Measurements from ENCODE around the gene RBKS.

The RBKS gene

GRCh38 chr2:27806311-27807059 lies 83.7 kb downstream of the RBKS start:
- Histone ChIP-seq H4K91ac (ENCODE audit: low read depth, low read length) (no peak overlapping the region), H3K36me3 (ENCODE audit: control insufficient read depth in 1 of 2, insufficient read depth in 2 of 2, low read length in 2 of 2) (no peaks in the 10 kb centered on the region), H4K8ac (ENCODE audit: low read depth, low read length) (no peak overlapping the region), H3K23ac (ENCODE audit: low read length) (no peak overlapping the region), H3K18ac (ENCODE audit: low read length) (no peak overlapping the region), H3K27ac (ENCODE audit: low read depth, low read length) (no peak overlapping the region), H3K79me1 (ENCODE audit: low read length) (no peaks in the 10 kb centered on the region), H3K79me2 (ENCODE audit: control insufficient read depth, insufficient read depth, low read length, poor library complexity) (no peaks in the 10 kb centered on the region), H3K4me1 (ENCODE audit: control insufficient read depth in 1 of 2, insufficient read depth in 2 of 2, low read length in 2 of 2) (no peaks in the 10 kb centered on the region), H2BK12ac (ENCODE audit: low read length) (no peak overlapping the region), H2AFZ (ENCODE audit: insufficient read depth, low read length, poor library complexity) (no peak overlapping the region), H2BK120ac (ENCODE audit: insufficient read depth, low read length, poor library complexity) (no peak overlapping the region), H3K14ac (ENCODE audit: low read length) (no peak overlapping the region), H3K9me3 (ENCODE audit: insufficient read depth, low read depth, low read length) (no peaks in the 10 kb centered on the region), H3K27me3 (ENCODE audit: insufficient read depth, low read length) (no peaks in the 10 kb centered on the region), H3K4me3 (ENCODE audit: low read depth, low read length) (no peak overlapping the region), H3K9ac (ENCODE audit: low read length) (no peak overlapping the region), H2BK5ac (ENCODE audit: low read depth, low read length, poor library complexity) (no peak overlapping the region), H3K4me2 (ENCODE audit: low read length) (no peak overlapping the region), H2AK5ac (ENCODE audit: low read length) (no peak overlapping the region), H4K12ac (ENCODE audit: low read depth, low read length) (no peak overlapping the region), H3K4ac (ENCODE audit: low read depth, low read length) (no peak overlapping the region)
- WGBS (ENCODE audit: extremely low coverage, insufficient coverage, insufficient read length), result no CpG with 5 or more reads among the region's 5 CpGs
- DNase-seq, result no peak

GRCh38 chr2:27805180-27805579 lies 85.0 kb downstream of the RBKS start:
- no peak overlapping the region for H2AFZ ChIP-seq (ENCODE audit: insufficient read depth, low read length, poor library complexity)
- no peak overlapping the region for H2BK12ac ChIP-seq (ENCODE audit: low read length)
- H3K9ac ChIP-seq (ENCODE audit: low read length), result no peak overlapping the region
- H3K79me1 ChIP-seq (ENCODE audit: low read length), result peaks cover 6% of the 10 kb centered on the region
- H3K27ac ChIP-seq (ENCODE audit: low read depth, low read length), result no peak overlapping the region
- no peak overlapping the region for H2BK5ac ChIP-seq (ENCODE audit: low read depth, low read length, poor library complexity)
- H3K9me3 ChIP-seq (ENCODE audit: insufficient read depth, low read depth, low read length), result no peaks in the 10 kb centered on the region
- H3K79me2 ChIP-seq (ENCODE audit: control insufficient read depth, insufficient read depth, low read length, poor library complexity), result no peaks in the 10 kb centered on the region
- no peak overlapping the region for H4K12ac ChIP-seq (ENCODE audit: low read depth, low read length)
- no peak overlapping the region for H3K23ac ChIP-seq (ENCODE audit: low read length)
- no peak overlapping the region for H2AK5ac ChIP-seq (ENCODE audit: low read length)
- no peak overlapping the region for H2BK120ac ChIP-seq (ENCODE audit: insufficient read depth, low read length, poor library complexity)
- H3K27me3 ChIP-seq (ENCODE audit: insufficient read depth, low read length), result no peaks in the 10 kb centered on the region
- no peak for DNase-seq
- no CpG with 5 or more reads among the region's 3 CpGs for WGBS (ENCODE audit: extremely low coverage, insufficient coverage, insufficient read length)
- H3K36me3 ChIP-seq (ENCODE audit: control insufficient read depth in 1 of 2, insufficient read depth in 2 of 2, low read length in 2 of 2), result no peaks in the 10 kb centered on the region
- peaks cover 3 to 9% of the 10 kb centered on the region in 2 experiments for H3K4me1 ChIP-seq (ENCODE audit: control insufficient read depth in 1 of 2, insufficient read depth in 2 of 2, low read length in 2 of 2)
- no peak overlapping the region for H3K14ac ChIP-seq (ENCODE audit: low read length)
- H3K18ac ChIP-seq (ENCODE audit: low read length), result no peak overlapping the region
- H3K4me3 ChIP-seq (ENCODE audit: low read depth, low read length), result no peak overlapping the region
- no peak overlapping the region for H4K8ac ChIP-seq (ENCODE audit: low read depth, low read length)
- H3K4me2 ChIP-seq (ENCODE audit: low read length), result no peak overlapping the region
- no peak overlapping the region for H4K91ac ChIP-seq (ENCODE audit: low read depth, low read length)
- H3K4ac ChIP-seq (ENCODE audit: low read depth, low read length), result no peak overlapping the region

- Histone ChIP-seq H3K4ac (ENCODE audit: low read depth, low read length) (no peak overlapping the region), H3K9ac (ENCODE audit: low read length) (no peak overlapping the region), H4K8ac (ENCODE audit: low read depth, low read length) (no peak overlapping the region), H3K4me2 (ENCODE audit: low read length) (no peak overlapping the region), H3K4me3 (ENCODE audit: low read depth, low read length) (no peak overlapping the region), H2BK5ac (ENCODE audit: low read depth, low read length, poor library complexity) (no peak overlapping the region), H3K79me2 (ENCODE audit: control insufficient read depth, insufficient read depth, low read length, poor library complexity) (peaks cover 3% of the 10 kb centered on the region), H3K18ac (ENCODE audit: low read length) (no peak overlapping the region), H3K23ac (ENCODE audit: low read length) (no peak overlapping the region), H3K27me3 (ENCODE audit: insufficient read depth, low read length) (no peaks in the 10 kb centered on the region), H3K4me1 (ENCODE audit: control insufficient read depth in 1 of 2, insufficient read depth in 2 of 2, low read length in 2 of 2) (peaks cover 10 to 18% of the 10 kb centered on the region in 2 experiments), H4K91ac (ENCODE audit: low read depth, low read length) (no peak overlapping the region), H2BK12ac (ENCODE audit: low read length) (no peak overlapping the region), H3K36me3 (ENCODE audit: control insufficient read depth in 1 of 2, insufficient read depth in 2 of 2, low read length in 2 of 2) (no peaks in the 10 kb centered on the region), H3K14ac (ENCODE audit: low read length) (no peak overlapping the region), H3K79me1 (ENCODE audit: low read length) (peaks cover 12% of the 10 kb centered on the region), H2BK120ac (ENCODE audit: insufficient read depth, low read length, poor library complexity) (no peak overlapping the region), H3K9me3 (ENCODE audit: insufficient read depth, low read depth, low read length) (no peaks in the 10 kb centered on the region), H2AFZ (ENCODE audit: insufficient read depth, low read length, poor library complexity) (no peak overlapping the region), H3K27ac (ENCODE audit: low read depth, low read length) (no peak overlapping the region), H2AK5ac (ENCODE audit: low read length) (no peak overlapping the region), H4K12ac (ENCODE audit: low read depth, low read length) (no peak overlapping the region)
- no peak for DNase-seq
Measured at GRCh38 chr2:27804146-27804545, 86.0 kb downstream of the RBKS start.

GRCh38 chr2:27803046-27803445 lies 87.1 kb downstream of the RBKS start:
- peaks cover 16 to 26% of the 10 kb centered on the region in 2 experiments for H3K4me1 ChIP-seq (ENCODE audit: control insufficient read depth in 1 of 2, insufficient read depth in 2 of 2, low read length in 2 of 2)
- WGBS (ENCODE audit: extremely low coverage, insufficient coverage, insufficient read length), result no CpG with 5 or more reads among the region's 2 CpGs
- H4K12ac ChIP-seq (ENCODE audit: low read depth, low read length), result no peak overlapping the region

More at GRCh38 chr2:27803046-27803445, 87.1 kb downstream of the RBKS start:
- no peak overlapping the region for H3K4me3 ChIP-seq (ENCODE audit: low read depth, low read length)
- H3K27ac ChIP-seq (ENCODE audit: low read depth, low read length), result no peak overlapping the region
- peaks cover 21% of the 10 kb centered on the region for H3K79me1 ChIP-seq (ENCODE audit: low read length)
- H3K14ac ChIP-seq (ENCODE audit: low read length), result no peak overlapping the region
- H4K8ac ChIP-seq (ENCODE audit: low read depth, low read length), result no peak overlapping the region
- no peak overlapping the region for H2BK12ac ChIP-seq (ENCODE audit: low read length)
- no peak overlapping the region for H3K4ac ChIP-seq (ENCODE audit: low read depth, low read length)
- no peak overlapping the region for H2AFZ ChIP-seq (ENCODE audit: insufficient read depth, low read length, poor library complexity)
- H2AK5ac ChIP-seq (ENCODE audit: low read length), result no peak overlapping the region
- H3K18ac ChIP-seq (ENCODE audit: low read length), result no peak overlapping the region
- no peak overlapping the region for H2BK120ac ChIP-seq (ENCODE audit: insufficient read depth, low read length, poor library complexity)
- H3K27me3 ChIP-seq (ENCODE audit: insufficient read depth, low read length), result no peaks in the 10 kb centered on the region
- no peak overlapping the region for H3K23ac ChIP-seq (ENCODE audit: low read length)
- H4K91ac ChIP-seq (ENCODE audit: low read depth, low read length), result peak overlapping the region; percentile 34
- peak in 1 of 2 donors; percentile 10 for DNase-seq
- no peak overlapping the region for H3K9ac ChIP-seq (ENCODE audit: low read length)
- H3K79me2 ChIP-seq (ENCODE audit: control insufficient read depth, insufficient read depth, low read length, poor library complexity), result peaks cover 7% of the 10 kb centered on the region
- H2BK5ac ChIP-seq (ENCODE audit: low read depth, low read length, poor library complexity), result no peak overlapping the region
- no peak overlapping the region for H3K4me2 ChIP-seq (ENCODE audit: low read length)
- H3K9me3 ChIP-seq (ENCODE audit: insufficient read depth, low read depth, low read length), result no peaks in the 10 kb centered on the region
- no peaks in the 10 kb centered on the region for H3K36me3 ChIP-seq (ENCODE audit: control insufficient read depth in 1 of 2, insufficient read depth in 2 of 2, low read length in 2 of 2)

Measured in trophoblast cell (in vitro differentiated cells and primary cell).